ENCODE measurements around the gene NELFB. TPM values are rescaled to one million over a fixed set of nuclear protein-coding genes. Genes with fewer than 3 reads are reported as not detected.

NELFB gene
- total RNA-seq, 1 donor from 2014 or later = 58.2 TPM

DNA sequence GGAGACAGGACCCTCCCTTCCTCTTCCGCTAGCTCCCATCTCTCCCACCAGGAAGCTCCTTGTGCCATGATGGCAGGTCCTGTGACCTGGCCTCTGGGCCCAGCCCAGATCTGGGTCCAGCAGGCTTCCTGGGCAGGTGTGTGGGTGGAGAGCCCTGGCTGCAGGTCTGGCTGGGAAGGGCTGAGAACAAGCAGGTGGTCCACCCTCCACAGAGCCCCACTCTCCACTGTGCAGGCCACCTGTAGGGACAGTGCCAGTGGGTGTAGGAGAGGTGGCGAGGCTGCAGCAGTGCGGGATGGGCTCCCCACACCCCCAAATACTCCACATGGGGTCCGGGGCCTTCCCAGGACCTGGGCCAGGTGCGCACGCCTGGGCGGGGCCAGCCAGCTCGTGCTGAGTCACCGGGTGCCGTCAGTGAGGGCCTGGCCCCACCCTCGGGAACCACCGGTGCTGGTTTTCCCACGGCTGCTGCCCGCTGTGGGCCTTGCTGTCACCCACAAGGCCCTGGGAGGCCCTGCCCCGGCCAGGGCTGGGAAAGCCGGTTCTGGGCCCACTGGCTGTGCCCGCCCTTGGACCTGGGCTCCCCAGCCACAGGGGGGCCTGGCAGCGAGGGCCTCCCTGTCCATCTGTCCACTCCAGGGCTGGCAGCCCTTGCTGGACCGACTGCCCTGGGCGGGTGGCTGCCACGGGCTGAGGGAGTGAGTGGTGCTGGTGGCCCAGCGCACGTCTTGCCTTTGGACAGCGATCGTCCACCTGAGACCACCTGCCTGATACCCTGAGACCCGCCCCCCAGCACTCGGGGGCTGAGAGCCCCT is 56.3 kb downstream of the NELFB start:
- Mint-ChIP-seq H3K27ac (no peak overlapping the region), H3K36me3 (ENCODE audit: low read depth) (no peaks in the 10 kb centered on the region), H3K4me3 (no peak overlapping the region), H3K27me3 (no peaks in the 10 kb centered on the region), H3K4me1 (peaks cover 3% of the 10 kb centered on the region), H3K9me3 (no peaks in the 10 kb centered on the region)
- no peak for DNase-seq
- TF ChIP-seq, protein P1, sequence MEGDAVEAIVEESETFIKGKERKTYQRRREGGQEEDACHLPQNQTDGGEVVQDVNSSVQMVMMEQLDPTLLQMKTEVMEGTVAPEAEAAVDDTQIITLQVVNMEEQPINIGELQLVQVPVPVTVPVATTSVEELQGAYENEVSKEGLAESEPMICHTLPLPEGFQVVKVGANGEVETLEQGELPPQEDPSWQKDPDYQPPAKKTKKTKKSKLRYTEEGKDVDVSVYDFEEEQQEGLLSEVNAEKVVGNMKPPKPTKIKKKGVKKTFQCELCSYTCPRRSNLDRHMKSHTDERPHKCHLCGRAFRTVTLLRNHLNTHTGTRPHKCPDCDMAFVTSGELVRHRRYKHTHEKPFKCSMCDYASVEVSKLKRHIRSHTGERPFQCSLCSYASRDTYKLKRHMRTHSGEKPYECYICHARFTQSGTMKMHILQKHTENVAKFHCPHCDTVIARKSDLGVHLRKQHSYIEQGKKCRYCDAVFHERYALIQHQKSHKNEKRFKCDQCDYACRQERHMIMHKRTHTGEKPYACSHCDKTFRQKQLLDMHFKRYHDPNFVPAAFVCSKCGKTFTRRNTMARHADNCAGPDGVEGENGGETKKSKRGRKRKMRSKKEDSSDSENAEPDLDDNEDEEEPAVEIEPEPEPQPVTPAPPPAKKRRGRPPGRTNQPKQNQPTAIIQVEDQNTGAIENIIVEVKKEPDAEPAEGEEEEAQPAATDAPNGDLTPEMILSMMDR (IDR thresholded peaks at IDR 0.05) = no peak
- POLR2A ChIA-PET = interaction anchor here (0.9 kb wide), 1 partner anchor 9 kb away, joined by 3 read pairs; no protein-coding TSS in a partner anchor
- intact Hi-C loops (cut with micrococcal nuclease) = no loop called here
- CTCF ChIA-PET = no interaction called here
- no peak for ATAC-seq (ENCODE audit: low read depth)

DNA sequence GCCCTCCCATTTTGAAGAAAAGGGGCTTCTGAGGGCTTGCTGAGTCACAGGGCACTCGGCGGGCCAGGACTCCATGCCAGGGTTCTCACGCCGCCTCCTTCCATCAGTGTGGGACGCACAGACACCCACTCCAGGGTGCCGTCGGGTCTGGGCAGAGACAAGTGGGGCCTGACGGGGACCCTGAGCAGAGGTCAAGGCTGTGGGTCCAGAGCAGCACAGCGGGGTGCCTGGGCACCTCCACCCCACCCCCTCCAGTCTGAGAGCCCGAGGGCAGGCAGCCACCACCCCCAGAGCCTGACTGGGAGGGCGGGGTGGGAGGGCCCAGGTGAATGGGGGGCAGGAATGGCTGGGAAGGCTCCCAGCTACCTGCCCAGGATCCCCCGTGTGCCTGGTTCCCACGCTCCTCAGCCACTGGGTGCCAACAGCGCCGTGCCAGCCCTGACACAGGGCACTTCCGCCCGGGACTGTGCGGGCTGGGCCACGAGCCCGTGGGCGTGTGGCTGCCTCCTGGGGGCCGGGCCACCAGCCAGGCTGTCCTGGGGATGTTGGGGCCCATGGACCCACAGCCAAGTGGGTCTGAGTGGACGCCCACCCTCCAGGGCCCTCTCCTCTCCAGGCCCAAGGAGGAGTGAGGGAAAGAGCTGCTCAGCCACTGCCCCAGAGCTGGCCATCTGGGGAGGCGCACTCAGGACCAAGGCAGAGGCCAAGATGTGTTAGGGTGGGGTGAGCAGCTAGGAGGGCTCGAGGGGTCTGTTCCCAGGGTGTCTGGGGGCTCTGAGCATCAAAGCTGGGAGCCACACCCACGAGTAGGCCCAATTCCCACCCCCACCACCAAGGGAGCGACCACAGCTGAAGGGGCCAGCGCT is 57.1 kb downstream of the NELFB start:
- no peaks in the 10 kb centered on the region for H3K9me3 Mint-ChIP-seq
- no peak for DNase-seq
- H3K4me1 Mint-ChIP-seq = peaks cover 2% of the 10 kb centered on the region
- ChIA-PET POLR2A (interaction anchor here (0.9 kb wide), 1 partner anchor 8 kb away, joined by 3 read pairs; no protein-coding TSS in a partner anchor), CTCF (no interaction called here)
- intact Hi-C loops (cut with micrococcal nuclease) = no loop called here
- TF ChIP-seq, protein P1 (IDR thresholded peaks at IDR 0.05) = no peak
- H3K36me3 Mint-ChIP-seq (ENCODE audit: low read depth) = no peaks in the 10 kb centered on the region
- no peak overlapping the region for H3K27ac Mint-ChIP-seq
- no peak for ATAC-seq (ENCODE audit: low read depth)
- no peak overlapping the region for H3K4me3 Mint-ChIP-seq
- H3K27me3 Mint-ChIP-seq = peaks cover 2% of the 10 kb centered on the region

DNA sequence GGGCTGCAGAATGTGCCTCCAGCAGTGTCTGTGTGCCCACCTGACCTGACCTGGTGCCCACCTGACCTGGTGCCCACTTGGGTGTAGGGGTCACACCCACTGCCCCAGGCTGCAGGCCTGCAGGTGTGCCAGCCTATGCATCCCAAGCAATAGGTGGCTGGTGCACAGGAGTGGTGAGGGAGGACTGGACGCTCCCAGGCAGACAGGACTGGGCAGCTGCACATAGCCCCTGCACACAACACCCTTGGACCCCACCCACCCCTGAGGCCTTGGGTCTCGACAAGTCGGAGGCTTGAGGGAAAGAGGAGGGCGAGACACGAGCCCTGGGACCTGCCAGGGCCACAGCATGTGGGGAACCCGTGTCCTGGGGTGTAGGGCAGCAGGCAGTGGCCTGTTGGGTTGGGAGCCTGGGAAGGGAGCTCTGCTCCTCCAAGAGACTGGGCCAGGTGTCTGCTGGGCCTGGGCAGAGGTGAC is 57.8 kb downstream of the NELFB start:
- TF ChIP-seq, protein P1 (IDR thresholded peaks at IDR 0.05) = no peak
- no peak overlapping the region for H3K4me3 Mint-ChIP-seq
- H3K4me1 Mint-ChIP-seq = no peaks in the 10 kb centered on the region
- ChIA-PET CTCF (interaction anchor here (1.6 kb wide), 1 partner anchor 11 kb away, joined by 6 read pairs; the partner anchor contains the start of gene NRARP), POLR2A (no interaction called here)
- DNase-seq (no peak), ATAC-seq (ENCODE audit: low read depth) (no peak)
- intact Hi-C loops (cut with micrococcal nuclease) = no loop called here
- peaks cover 2% of the 10 kb centered on the region for H3K27me3 Mint-ChIP-seq
- no peaks in the 10 kb centered on the region for H3K36me3 Mint-ChIP-seq (ENCODE audit: low read depth)
- no peak overlapping the region for H3K27ac Mint-ChIP-seq
- no peaks in the 10 kb centered on the region for H3K9me3 Mint-ChIP-seq

DNA sequence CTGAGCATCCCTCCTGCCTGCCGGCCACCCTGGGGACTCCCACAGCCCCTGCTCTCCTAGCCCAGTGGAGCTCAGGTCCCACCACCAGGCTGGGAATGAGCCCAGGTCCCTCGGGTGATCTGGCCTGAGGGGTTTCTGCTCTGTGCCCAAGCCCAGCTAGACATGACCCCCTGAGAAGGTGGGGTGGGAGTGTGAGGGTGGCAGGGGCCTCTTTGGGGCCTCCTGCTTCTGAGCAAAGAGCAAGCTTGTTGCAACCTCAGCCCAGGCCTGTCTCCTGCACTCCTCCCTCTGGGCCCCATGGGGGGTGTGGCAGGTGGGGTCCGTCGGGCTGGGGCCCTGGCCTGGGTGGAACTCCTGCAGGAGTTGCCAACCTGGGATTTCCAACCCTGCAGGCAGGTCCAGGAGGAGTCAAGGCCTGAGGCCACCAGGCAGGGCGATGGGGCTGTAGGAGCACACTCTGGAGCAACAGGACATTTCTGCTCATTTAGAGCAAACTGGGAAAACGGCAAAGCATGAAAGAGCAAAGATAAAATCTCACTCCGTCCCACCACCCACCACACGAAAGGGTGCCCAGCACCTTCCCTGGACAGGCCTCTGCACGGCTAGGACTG is 58.3 kb downstream of the NELFB start:
- intact Hi-C loops (cut with micrococcal nuclease) = no loop called here
- Mint-ChIP-seq H3K27me3 (peaks cover 2% of the 10 kb centered on the region), H3K4me1 (no peaks in the 10 kb centered on the region), H3K4me3 (no peak overlapping the region), H3K36me3 (ENCODE audit: low read depth) (no peaks in the 10 kb centered on the region), H3K27ac (no peak overlapping the region), H3K9me3 (no peaks in the 10 kb centered on the region)
- CTCF ChIA-PET = interaction anchor here (1.6 kb wide), 1 partner anchor 11 kb away, joined by 6 read pairs; the partner anchor contains the start of gene NRARP
- POLR2A ChIA-PET = no interaction called here
- no peak for DNase-seq
- TF ChIP-seq, protein P1 (IDR thresholded peaks at IDR 0.05) = no peak
- no peak for ATAC-seq (ENCODE audit: low read depth)

Measured in activated B cell treated with CpG ODN at 0.5 μM for 24 hours (primary cell).